ENCODE measurements around the gene TAX1BP1. TPM values are rescaled to one million over a fixed set of nuclear protein-coding genes. Genes with fewer than 3 reads are reported as not detected.

The TAX1BP1 gene
- total RNA-seq, 1 experiment from 2014 or later = 95.9 TPM

DNA sequence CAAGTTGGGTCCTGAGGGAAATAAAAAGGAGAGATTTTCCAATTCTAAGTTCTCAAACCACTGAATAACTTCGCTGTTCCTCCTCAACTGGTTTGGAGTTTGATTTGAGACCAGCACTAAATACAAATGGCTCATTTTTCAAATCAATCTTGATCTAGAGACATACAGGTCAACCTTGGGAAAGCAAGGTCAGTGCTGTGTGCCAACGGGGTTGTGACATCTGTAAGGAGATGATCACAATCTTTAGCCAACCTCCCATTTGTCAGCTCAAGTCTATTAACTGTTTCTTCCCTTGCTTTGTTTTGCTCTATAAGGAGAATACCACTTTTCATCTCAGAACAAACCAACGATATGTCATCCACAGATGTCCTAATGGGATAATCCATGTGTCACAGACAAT lies 131.1 kb downstream of the TAX1BP1 start:
- no peak overlapping the region for H3K4me3 Mint-ChIP-seq (ENCODE audit: unreplicated experiment)
- peaks cover 20% of the 10 kb centered on the region for H3K4me1 Mint-ChIP-seq (ENCODE audit: insufficient read depth, unreplicated experiment)
- ChIA-PET CTCF (interaction anchor here (0.5 kb wide), 1 partner anchor 26 kb away, joined by 3 read pairs; no protein-coding TSS in a partner anchor), POLR2A (no interaction called here)
- no peaks in the 10 kb centered on the region for H3K36me3 Mint-ChIP-seq (ENCODE audit: insufficient read depth, unreplicated experiment)
- TF ChIP-seq, protein P1, sequence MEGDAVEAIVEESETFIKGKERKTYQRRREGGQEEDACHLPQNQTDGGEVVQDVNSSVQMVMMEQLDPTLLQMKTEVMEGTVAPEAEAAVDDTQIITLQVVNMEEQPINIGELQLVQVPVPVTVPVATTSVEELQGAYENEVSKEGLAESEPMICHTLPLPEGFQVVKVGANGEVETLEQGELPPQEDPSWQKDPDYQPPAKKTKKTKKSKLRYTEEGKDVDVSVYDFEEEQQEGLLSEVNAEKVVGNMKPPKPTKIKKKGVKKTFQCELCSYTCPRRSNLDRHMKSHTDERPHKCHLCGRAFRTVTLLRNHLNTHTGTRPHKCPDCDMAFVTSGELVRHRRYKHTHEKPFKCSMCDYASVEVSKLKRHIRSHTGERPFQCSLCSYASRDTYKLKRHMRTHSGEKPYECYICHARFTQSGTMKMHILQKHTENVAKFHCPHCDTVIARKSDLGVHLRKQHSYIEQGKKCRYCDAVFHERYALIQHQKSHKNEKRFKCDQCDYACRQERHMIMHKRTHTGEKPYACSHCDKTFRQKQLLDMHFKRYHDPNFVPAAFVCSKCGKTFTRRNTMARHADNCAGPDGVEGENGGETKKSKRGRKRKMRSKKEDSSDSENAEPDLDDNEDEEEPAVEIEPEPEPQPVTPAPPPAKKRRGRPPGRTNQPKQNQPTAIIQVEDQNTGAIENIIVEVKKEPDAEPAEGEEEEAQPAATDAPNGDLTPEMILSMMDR (IDR thresholded peaks at IDR 0.05; ENCODE audit: unreplicated experiment) = no peak
- BruUV-seq (replicated peaks) = no TSS peak
- H3K27me3 Mint-ChIP-seq (ENCODE audit: insufficient read depth, unreplicated experiment) = no peaks in the 10 kb centered on the region
- intact Hi-C loops (cut with micrococcal nuclease) = no loop called here
- no peak for DNase-seq (ENCODE audit: unreplicated experiment)
- no peaks in the 10 kb centered on the region for H3K9me3 Mint-ChIP-seq (ENCODE audit: unreplicated experiment)
- H3K27ac Mint-ChIP-seq (ENCODE audit: low read depth, unreplicated experiment) = no peak overlapping the region

DNA sequence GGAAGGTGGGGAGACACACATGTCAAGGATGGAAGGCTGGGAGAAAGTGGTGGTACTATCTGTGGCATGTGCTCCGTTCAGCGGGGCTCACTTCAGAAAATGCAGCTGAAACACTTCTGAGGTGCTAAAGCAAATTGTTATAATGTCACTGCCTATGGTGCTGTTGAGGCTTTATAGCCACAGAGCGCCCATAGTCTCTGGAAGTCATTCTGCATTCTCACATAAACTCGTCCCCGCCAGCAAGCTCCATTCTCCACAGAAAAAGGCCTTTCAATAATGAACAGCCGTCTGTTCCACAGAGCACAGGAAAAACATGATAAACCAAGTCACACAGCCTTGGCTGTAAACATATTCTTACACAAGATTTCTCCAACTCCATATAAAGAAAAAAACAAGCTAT lies 131.9 kb downstream of the TAX1BP1 start:
- DNase-seq (ENCODE audit: unreplicated experiment) = no peak
- intact Hi-C loops (cut with micrococcal nuclease) = no loop called here
- no peaks in the 10 kb centered on the region for H3K27me3 Mint-ChIP-seq (ENCODE audit: insufficient read depth, unreplicated experiment)
- H3K36me3 Mint-ChIP-seq (ENCODE audit: insufficient read depth, unreplicated experiment) = no peaks in the 10 kb centered on the region
- POLR2A ChIA-PET = interaction anchor here (0.6 kb wide), 1 partner anchor 108 kb away, joined by 5 read pairs; no protein-coding TSS in a partner anchor
- H3K4me1 Mint-ChIP-seq (ENCODE audit: insufficient read depth, unreplicated experiment) = peaks cover 20% of the 10 kb centered on the region
- CTCF ChIA-PET = interaction anchor here (0.6 kb wide), 1 partner anchor 154 kb away, joined by 3 read pairs; no protein-coding TSS in a partner anchor
- H3K4me3 Mint-ChIP-seq (ENCODE audit: unreplicated experiment) = no peak overlapping the region
- TF ChIP-seq, protein P1 (IDR thresholded peaks at IDR 0.05; ENCODE audit: unreplicated experiment) = no peak
- no TSS peak for BruUV-seq (replicated peaks)
- no peaks in the 10 kb centered on the region for H3K9me3 Mint-ChIP-seq (ENCODE audit: unreplicated experiment)
- no peak overlapping the region for H3K27ac Mint-ChIP-seq (ENCODE audit: low read depth, unreplicated experiment)

DNA sequence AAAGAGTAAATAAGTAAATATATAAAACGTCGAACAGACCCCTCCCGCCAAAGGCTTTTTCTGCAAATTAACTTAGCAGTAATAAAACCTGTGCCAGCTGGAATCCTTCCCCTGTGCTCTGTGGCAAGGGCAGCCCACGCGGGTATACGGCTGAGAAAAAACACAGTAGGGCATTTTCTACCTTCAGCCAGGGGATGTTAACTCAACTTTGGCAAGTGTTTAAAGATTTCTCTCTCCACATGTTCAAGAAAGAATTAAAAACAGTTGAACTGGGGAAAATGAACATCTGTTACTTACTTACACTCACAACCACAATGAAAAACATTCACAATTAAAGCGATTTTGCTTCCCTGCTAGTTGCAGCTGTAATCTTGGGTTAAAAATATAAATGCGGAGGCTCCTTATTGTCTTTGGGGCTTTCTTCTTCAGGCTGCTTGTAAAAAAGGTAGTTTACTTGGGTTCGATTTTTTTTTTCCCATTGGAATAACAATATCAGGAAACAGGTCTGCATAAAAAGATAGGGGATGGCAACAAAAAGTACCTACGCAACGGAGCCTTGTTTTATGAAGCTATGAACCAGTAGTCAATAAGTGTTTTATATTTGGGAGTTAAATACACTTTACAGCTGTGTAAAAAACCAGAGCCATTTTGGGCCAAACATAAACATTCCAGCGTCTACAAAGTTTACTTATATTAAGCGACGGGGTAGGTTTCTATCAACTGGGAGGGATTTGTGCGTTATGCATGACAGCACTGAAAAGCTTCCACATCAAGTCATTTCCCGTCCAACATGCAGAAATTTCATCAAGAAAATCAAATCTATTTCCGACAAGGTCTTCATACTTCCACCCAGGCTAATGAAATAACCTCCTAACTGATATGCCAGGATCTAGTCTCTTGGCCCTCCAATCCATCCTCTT lies 132.7 kb downstream of the TAX1BP1 start:
- Mint-ChIP-seq H3K27ac (ENCODE audit: low read depth, unreplicated experiment) (no peak overlapping the region), H3K4me3 (ENCODE audit: unreplicated experiment) (no peak overlapping the region), H3K9me3 (ENCODE audit: unreplicated experiment) (no peaks in the 10 kb centered on the region), H3K4me1 (ENCODE audit: insufficient read depth, unreplicated experiment) (peaks cover 20% of the 10 kb centered on the region), H3K27me3 (ENCODE audit: insufficient read depth, unreplicated experiment) (no peaks in the 10 kb centered on the region), H3K36me3 (ENCODE audit: insufficient read depth, unreplicated experiment) (no peaks in the 10 kb centered on the region)
- TF ChIP-seq, protein P1 (IDR thresholded peaks at IDR 0.05; ENCODE audit: unreplicated experiment) = no peak
- DNase-seq (ENCODE audit: unreplicated experiment) = no peak
- ChIA-PET CTCF (interaction anchor here (0.6 kb wide), 2 partner anchors 153 to 275 kb away, joined by 3 read pairs; no protein-coding TSS in a partner anchor), POLR2A (no interaction called here)
- no TSS peak for BruUV-seq (replicated peaks)
- intact Hi-C loops (cut with micrococcal nuclease) = no loop called here

DNA sequence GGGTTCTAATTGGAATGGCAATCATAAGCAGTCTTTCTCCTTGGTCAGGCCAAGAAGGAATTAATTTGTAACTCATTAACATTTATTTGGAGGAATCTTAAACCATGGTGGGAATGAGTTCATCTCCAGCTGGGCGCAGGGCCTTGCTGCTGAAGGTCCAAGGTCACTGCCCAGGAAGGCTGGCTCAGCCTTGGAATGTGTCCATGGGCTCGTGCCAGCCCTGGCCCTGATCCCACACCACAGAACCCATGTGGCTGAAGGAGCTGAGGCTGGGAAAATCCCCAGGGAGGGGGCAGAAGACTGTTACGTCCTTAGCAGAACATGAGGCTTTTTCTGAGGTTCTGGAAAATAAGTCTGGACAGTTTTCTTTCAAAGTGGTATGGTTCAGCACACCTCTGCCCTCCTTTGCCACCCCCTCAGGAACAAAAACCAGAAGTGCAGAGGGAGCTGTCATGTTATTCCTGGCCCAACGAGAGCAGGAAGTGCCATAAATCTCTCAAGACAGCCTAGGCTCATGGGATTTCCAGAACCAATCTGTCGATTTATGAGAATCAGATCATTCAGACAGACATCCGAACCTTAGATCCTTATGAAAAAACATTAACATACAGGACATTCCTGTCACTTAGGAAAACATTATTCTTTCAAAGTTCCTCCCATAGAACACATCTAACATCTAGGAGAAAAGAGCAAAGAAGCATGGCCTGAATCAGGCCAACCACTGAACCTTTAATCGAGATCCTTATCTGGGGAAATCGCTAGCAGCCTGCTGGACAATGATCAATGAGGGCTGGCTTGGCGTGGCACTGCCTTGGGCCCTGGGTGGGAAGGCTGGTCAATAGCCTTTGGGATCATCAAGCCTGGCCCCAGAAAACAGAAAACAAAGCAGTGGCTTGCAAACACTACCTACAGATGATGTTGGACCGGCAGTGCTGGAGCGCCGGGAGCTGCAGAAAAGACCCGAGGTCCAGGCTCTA lies 134.3 kb downstream of the TAX1BP1 start:
- POLR2A ChIA-PET = no interaction called here
- H3K4me1 Mint-ChIP-seq (ENCODE audit: insufficient read depth, unreplicated experiment) = peaks cover 20% of the 10 kb centered on the region
- CTCF ChIA-PET = no interaction called here
- no peaks in the 10 kb centered on the region for H3K9me3 Mint-ChIP-seq (ENCODE audit: unreplicated experiment)
- no peaks in the 10 kb centered on the region for H3K36me3 Mint-ChIP-seq (ENCODE audit: insufficient read depth, unreplicated experiment)
- peak overlapping the region; percentile 61 for H3K27ac Mint-ChIP-seq (ENCODE audit: low read depth, unreplicated experiment)
- no peaks in the 10 kb centered on the region for H3K27me3 Mint-ChIP-seq (ENCODE audit: insufficient read depth, unreplicated experiment)
- peak; percentile 84 for DNase-seq (ENCODE audit: unreplicated experiment)
- intact Hi-C loops (cut with micrococcal nuclease) = no loop called here
- no peak overlapping the region for H3K4me3 Mint-ChIP-seq (ENCODE audit: unreplicated experiment)
- BruUV-seq (replicated peaks) = no TSS peak
- TF ChIP-seq, protein P1 (IDR thresholded peaks at IDR 0.05; ENCODE audit: unreplicated experiment) = no peak

Data from MCF 10A (cell line).